NCI-H1105 treated with DMSO at 0.1 percent for 48 hours (cell line): ENCODE results near the gene BOD1.

Experiments used
- DNase-seq: peaks from one replicate; lab custom pipeline; 2025; lab: John Stamatoyannopoulos, UW

The BOD1 gene

GRCh38 chr5:173616577-173617118 is at the start of gene BOD1:
BOD1 (minus strand) TSS chr5:173616650; CDS start chr5:173616436, 214 bp downstream.
- DNase-seq, result peak; percentile 92

GRCh38 chr5:173665326-173665725 is 48.9 kb upstream of the BOD1 start:
- DNase-seq, result no peak

- DNase-seq, result peak; percentile 2
Measured at GRCh38 chr5:173664154-173664526, 47.7 kb upstream of the BOD1 start.

- DNase-seq, result no peak
Measured at GRCh38 chr5:173663352-173664153, 47.1 kb upstream of the BOD1 start.

- no peak for DNase-seq
Measured at GRCh38 chr5:173662581-173663351, 46.3 kb upstream of the BOD1 start.

- DNase-seq, result no peak
Measured at GRCh38 chr5:173660481-173661280, 44.2 kb upstream of the BOD1 start.

GRCh38 chr5:173659423-173659822 is 43.0 kb upstream of the BOD1 start:
- DNase-seq, result no peak

GRCh38 chr5:173657741-173658356 is 41.4 kb upstream of the BOD1 start:
- DNase-seq, result no peak

GRCh38 chr5:173655196-173655797 is 38.8 kb upstream of the BOD1 start:
- DNase-seq, result no peak

GRCh38 chr5:173653822-173654523 is 37.5 kb upstream of the BOD1 start:
- peak; percentile 0 for DNase-seq

- no peak for DNase-seq
Measured at GRCh38 chr5:173648308-173648866, 31.9 kb upstream of the BOD1 start.

GRCh38 chr5:173646692-173647091 is 30.2 kb upstream of the BOD1 start:
- DNase-seq, result no peak

- DNase-seq, result no peak
Measured at GRCh38 chr5:173645890-173646574, 29.6 kb upstream of the BOD1 start.

- DNase-seq, result no peak
Measured at GRCh38 chr5:173645437-173645807, 29.0 kb upstream of the BOD1 start.

GRCh38 chr5:173644673-173645436 is 28.4 kb upstream of the BOD1 start:
- DNase-seq, result no peak

GRCh38 chr5:173643964-173644363 is 27.5 kb upstream of the BOD1 start:
- peak; percentile 71 for DNase-seq

- DNase-seq, result no peak
Measured at GRCh38 chr5:173642895-173643481, 26.5 kb upstream of the BOD1 start.

GRCh38 chr5:173642191-173642816 is 25.9 kb upstream of the BOD1 start:
- DNase-seq, result no peak
